GM18526 (cell line): ENCODE data around the gene TMUB1.

Source experiments
- POLR2A ChIP-seq: IDR thresholded peaks from 3 replicates; pipeline ENCODE4 v1.6.1; 2011; ENCODE audit not compliant: insufficient read length; ENCODE audit errors: extremely low read depth

TMUB1 gene

GRCh38 chr7:151047976-151048815, 35.1 kb downstream of the TMUB1 start, which contains the start of gene ASIC3:
Gene ASIC3, plus strand, starts transcription at chr7:151048531. Its CDS starts 355 bp downstream, at chr7:151048886.
- no peak for TF ChIP-seq POLR2A

- TF ChIP-seq POLR2A, result no peak
Measured at GRCh38 chr7:151046603-151047573, 36.4 kb downstream of the TMUB1 start.

- TF ChIP-seq POLR2A, result no peak
Measured at GRCh38 chr7:151045967-151046366, 37.3 kb downstream of the TMUB1 start.

GRCh38 chr7:151045262-151045661, 38.0 kb downstream of the TMUB1 start:
- no peak for TF ChIP-seq POLR2A

- TF ChIP-seq POLR2A, result no peak
Measured at GRCh38 chr7:151043959-151044358, 39.3 kb downstream of the TMUB1 start.

- no peak for TF ChIP-seq POLR2A
Measured at GRCh38 chr7:151040616-151041375, 42.5 kb downstream of the TMUB1 start.

- TF ChIP-seq POLR2A, result no peak
Measured at GRCh38 chr7:151039850-151040548, 43.3 kb downstream of the TMUB1 start.

- TF ChIP-seq POLR2A, result no peak
Measured at GRCh38 chr7:151038951-151039849, 44.1 kb downstream of the TMUB1 start.

GRCh38 chr7:151035902-151036301, 47.4 kb downstream of the TMUB1 start:
- no peak for TF ChIP-seq POLR2A

GRCh38 chr7:151035026-151035717, 48.1 kb downstream of the TMUB1 start:
- no peak for TF ChIP-seq POLR2A

- no peak for TF ChIP-seq POLR2A
Measured at GRCh38 chr7:151034312-151035025, 48.8 kb downstream of the TMUB1 start.

- no peak for TF ChIP-seq POLR2A
Measured at GRCh38 chr7:151033864-151034249, 49.4 kb downstream of the TMUB1 start.
